Fibroblast of the aortic adventitia (primary cell): Measurements from ENCODE around the gene DNAJC22. TPM values are rescaled to one million over a fixed set of nuclear protein-coding genes. Genes with fewer than 3 reads are reported as not detected.

Source experiments
- DNase-seq: peaks from one replicate; pipeline ENCODE4 v3.0.0-alpha.2; 2010; ENCODE audit warnings: low read depth
- H3K4me3 ChIP-seq: 2 replicates; pipeline ENCODE4 v1.5.1; 2011; ENCODE audit warnings: low read depth, mild to moderate bottlenecking, control low read depth, low read length, moderate library complexity
- total RNA-seq: library from RNA; depleted of rRNA; stranded (reverse); fragments of >200 nt; gene quantifications from 2 replicates; pipeline ENCODE4 v1.2.3, GENCODE V29; 2012; ENCODE audit warnings: low replicate concordance
- TF ChIP-seq, protein P1 (sequence below): IDR thresholded peaks from 2 replicates; pipeline ENCODE4 v1.5.1; 2011; ENCODE audit warnings: mild to moderate bottlenecking, low read length, control low read depth, inconsistent platforms; ENCODE audit not compliant: insufficient read depth

Gene DNAJC22
- total RNA-seq, 1 donor = 1.6 TPM

DNA sequence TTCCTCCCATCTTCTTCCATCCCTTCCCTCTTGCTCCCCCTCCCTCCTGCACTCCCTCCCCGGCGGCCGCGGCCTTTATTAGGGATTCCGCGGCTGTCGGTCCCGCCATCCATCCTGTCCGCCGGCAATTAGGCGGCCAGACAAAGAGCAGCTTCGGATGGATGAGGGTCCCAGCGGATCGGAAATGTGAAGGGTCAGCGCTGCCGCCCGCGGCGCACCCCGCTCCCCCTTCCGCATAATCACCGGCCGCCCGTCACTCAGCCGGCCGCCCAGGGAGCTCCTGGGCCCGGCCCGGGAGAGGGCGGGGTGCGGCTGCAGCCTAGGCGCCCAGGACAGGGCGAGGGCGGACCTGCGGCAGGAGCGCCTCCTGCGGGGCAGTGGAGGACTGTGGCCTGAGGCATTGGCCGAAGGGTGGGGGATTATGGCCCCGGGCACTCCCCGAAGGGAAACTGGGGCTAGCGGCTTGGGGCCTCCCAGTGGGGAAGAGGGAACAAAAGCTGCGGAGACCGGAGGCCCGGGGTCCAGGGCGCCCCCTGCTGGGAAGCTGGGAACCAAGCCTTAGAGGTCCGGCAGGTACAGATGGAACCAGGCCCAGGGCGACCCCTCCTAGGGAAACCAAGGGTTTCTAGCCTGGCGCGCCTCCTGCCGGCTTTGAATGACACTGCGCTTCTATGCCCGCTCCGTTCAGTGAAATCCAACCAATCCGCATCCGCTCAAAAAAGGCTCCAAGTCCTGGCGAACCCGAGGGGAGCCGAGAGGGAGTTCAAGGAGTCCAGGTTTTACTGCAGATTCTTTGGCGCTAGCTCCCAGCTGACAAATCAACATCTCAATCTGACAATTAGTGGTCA, 4.4 kb upstream of the DNAJC22 start:
- TF ChIP-seq, protein P1, sequence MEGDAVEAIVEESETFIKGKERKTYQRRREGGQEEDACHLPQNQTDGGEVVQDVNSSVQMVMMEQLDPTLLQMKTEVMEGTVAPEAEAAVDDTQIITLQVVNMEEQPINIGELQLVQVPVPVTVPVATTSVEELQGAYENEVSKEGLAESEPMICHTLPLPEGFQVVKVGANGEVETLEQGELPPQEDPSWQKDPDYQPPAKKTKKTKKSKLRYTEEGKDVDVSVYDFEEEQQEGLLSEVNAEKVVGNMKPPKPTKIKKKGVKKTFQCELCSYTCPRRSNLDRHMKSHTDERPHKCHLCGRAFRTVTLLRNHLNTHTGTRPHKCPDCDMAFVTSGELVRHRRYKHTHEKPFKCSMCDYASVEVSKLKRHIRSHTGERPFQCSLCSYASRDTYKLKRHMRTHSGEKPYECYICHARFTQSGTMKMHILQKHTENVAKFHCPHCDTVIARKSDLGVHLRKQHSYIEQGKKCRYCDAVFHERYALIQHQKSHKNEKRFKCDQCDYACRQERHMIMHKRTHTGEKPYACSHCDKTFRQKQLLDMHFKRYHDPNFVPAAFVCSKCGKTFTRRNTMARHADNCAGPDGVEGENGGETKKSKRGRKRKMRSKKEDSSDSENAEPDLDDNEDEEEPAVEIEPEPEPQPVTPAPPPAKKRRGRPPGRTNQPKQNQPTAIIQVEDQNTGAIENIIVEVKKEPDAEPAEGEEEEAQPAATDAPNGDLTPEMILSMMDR = peak; percentile 69
- peak overlapping the region; percentile 56 for H3K4me3 ChIP-seq
- peak; percentile 67 for DNase-seq

DNA sequence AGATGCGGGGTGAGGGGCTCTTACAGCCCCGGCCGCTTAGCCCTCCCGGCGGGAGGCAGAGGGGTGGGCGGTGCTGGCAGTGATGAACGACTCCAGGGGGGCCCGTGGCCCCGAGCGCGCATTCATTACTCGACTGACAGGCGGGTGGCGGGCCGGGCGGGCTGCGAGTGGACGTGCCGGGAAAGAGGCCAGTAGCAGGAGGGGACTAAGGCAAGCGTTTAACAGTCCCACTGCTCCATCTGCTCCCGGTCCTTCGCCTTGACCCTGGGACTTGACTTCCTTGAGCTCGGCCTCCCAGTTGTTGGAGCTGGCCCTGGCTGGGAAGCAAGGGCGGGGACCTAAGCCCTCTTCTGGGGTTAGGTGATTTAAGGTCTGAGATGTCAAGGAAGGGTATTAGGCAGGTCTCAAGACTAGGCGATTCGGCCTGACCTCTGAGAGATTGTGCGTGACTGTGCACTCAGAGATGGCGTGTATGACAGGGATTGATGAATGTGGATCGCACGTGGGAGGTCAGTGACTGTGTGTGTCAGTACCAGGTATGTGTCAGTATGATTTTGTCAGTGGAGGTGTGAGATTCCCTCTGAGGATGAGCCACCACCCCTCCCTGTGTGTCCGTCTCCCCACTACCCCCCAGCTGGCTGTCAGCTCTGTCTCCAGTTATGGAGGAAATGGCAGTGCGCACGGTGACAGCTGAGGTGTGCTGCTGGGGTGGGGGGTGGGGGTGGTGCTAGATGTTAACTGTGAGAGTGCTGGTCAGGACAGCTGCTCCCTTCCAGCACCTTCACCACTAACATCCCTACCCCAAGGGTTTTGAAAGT, 3.6 kb upstream of the DNAJC22 start:
- TF ChIP-seq, protein P1 = no peak
- peak overlapping the region; percentile 56 for H3K4me3 ChIP-seq
- no peak for DNase-seq

DNA sequence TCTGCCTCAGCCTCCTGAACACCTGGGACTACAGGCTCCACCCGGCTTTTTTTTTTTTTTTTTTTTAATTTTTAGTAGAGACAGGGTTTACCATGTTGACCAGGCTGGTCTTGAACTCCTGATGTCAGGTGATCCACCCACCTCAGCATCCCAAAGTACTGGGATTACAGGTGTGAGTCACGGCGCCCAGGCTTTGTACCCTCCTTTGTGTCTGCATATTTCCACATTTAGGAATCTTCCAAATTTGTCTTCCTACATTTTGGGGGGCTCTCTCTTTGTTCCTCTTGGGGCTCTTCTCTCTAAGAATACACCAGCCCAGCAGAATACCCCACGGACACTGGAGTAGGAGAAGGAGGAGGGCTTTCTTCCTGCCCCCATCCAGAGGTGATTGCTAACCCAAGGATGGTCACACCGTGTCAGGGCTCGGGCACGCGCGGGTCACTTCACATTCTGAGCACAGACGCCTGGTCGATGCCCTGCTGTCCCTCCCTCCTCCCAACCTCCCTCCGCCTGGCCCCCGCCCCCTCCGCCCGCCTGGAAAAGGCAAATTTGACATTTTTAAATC, 2.1 kb upstream of the DNAJC22 start:
- TF ChIP-seq, protein P1 = no peak
- no peak for DNase-seq
- H3K4me3 ChIP-seq = no peak overlapping the region

DNA sequence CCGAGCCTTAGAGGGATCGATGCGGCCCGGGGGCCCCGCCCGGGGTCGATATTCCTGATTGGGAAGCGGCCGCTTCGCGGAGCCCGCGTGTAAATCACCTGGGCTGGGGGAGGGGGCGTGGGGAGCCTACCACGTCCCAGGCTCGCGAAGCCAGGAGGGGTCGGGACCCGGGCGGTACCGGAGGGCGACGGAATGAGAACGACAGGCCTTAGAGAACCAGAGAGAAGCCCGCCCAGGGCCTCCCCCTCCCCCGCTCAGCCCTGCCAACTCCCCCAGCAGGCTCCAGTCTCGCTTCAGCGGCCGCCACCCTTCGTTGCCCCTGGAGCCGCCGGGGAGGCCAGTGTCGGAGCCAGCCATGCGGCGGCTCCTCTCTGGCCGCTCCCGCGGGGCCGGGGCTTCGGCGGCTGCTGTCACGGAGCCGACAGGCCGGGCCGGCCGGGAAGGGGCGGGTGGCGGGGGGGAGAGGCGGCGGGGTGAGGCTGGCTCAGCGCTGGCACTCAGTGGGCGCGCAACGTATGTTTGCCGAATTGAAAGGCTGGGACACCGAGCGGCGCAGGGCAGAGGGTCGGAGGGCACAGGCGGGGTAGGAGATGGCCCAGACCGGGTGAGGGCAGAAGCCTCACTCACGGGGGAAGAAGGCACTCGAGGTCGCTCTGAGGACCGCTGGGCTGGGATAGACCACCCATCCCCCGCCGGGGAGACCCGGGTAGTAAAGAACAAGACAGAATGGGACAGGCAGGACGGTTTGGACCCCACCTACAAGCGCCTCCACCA, 1.4 kb upstream of the DNAJC22 start:
- DNase-seq = no peak
- H3K4me3 ChIP-seq = peak overlapping the region; percentile 57
- TF ChIP-seq, protein P1 = no peak

DNA sequence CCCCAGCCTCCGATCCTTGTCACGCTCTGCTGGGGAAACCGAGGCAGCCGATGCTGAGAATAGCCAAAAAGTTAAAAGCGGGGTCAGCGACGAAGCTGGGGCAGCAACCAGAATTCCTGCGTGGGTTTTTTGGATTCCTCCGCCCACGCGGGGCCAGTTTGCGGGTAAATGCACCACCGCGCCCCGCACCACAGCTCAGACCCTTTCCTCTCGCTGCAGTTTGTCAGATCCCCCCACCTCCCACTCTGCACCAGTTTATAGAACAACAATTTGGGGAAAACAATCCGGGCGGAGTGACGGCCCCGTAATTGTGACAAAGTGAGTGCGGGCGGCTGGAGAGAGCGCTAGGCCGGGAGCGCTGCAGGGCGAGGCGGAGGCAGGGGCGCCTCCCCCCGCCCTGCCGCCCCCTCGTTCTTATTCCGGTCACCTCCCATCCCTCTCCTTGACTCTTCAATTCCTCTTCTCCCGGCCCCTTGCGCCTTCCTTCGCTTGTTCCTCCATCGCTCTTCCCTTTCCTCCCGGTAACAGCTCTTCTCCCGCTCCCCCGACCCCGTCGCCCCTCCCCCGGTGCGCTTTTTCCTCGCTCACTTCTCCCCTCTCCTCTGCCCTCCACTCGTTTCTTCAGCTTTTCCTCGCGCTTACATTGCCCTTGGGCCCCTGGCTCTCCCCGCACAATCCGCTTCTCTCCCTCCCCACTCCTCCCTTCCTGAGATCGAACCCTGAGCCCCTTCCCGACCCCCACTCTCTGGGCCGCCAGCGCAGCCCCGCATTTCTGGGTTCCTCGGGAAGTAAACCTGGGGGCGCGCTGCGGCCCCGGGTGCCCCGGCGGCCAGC, 646 bp upstream of the DNAJC22 start:
- DNase-seq = no peak
- TF ChIP-seq, protein P1 = no peak
- H3K4me3 ChIP-seq = no peak overlapping the region
